ENCODE data around the gene PLXNC1.

DNA sequence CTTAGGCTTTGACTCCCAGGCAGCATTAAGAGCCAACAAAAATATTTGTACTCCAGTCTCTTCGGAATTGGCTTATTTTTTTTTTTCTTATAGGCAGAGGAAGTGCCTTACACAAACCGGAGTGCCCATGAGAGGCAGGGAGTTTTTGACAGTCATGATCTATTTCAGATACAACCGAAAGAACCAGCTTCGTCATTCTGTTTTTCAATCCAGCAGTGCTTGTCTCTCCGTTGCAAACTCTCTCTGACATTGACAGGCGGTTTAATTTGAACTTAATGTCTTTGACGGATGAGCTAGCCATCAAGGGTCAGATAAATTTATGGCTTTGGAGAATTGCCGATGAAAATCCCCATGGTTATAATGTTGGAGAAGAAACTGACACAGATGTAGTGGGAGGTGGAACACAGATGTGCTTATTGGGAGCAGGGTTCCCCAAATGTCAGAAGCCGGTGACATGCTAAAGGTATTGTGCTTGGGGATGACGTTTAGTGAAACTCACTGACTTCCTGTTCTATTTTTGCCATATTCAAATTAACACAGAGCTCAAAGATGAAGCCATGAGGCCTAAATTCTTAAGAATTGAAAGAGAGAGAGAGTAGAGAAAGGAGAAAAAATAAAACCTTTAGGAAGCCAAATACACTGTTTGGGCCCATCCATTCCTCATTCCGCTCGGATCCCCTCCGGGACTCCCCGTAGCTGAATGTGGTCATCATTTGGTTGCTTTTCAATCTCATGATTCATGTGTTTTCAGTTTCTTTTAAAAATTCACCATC is 59.7 kb downstream of the PLXNC1 start:
- no peak for TF ChIP-seq EZH2 (IDR thresholded peaks at IDR 0.05; ENCODE audit: low read length, missing control alignments)
- TF ChIP-seq, protein P1, sequence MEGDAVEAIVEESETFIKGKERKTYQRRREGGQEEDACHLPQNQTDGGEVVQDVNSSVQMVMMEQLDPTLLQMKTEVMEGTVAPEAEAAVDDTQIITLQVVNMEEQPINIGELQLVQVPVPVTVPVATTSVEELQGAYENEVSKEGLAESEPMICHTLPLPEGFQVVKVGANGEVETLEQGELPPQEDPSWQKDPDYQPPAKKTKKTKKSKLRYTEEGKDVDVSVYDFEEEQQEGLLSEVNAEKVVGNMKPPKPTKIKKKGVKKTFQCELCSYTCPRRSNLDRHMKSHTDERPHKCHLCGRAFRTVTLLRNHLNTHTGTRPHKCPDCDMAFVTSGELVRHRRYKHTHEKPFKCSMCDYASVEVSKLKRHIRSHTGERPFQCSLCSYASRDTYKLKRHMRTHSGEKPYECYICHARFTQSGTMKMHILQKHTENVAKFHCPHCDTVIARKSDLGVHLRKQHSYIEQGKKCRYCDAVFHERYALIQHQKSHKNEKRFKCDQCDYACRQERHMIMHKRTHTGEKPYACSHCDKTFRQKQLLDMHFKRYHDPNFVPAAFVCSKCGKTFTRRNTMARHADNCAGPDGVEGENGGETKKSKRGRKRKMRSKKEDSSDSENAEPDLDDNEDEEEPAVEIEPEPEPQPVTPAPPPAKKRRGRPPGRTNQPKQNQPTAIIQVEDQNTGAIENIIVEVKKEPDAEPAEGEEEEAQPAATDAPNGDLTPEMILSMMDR (conservative IDR thresholded peaks at IDR 0.05 in 1 of 2, IDR thresholded peaks at IDR 0.05 in 1 of 2; ENCODE audit: low read depth in 1 of 2, low read length in 2 of 2) = no peak

All from fibroblast of lung (primary cell).